WTC11 (cell line): ENCODE results near the gene FLT3. TPM values are rescaled to one million over a fixed set of nuclear protein-coding genes. Genes with fewer than 3 reads are reported as not detected.

Source experiments
- ATAC-seq: fragments of 200-7000 bp; cut with Tn5 transposase; 2 replicates; pipeline ENCODE4 v1.10.0; 2021; ENCODE audit warnings: mild to moderate bottlenecking, moderate library complexity
- CTCF ChIA-PET: fragments of 300-600 bp; sonication (Branson Sonifier 250); formaldehyde crosslinking; loops from one replicate; lab custom pipeline; 2021; ENCODE audit warnings: antibody characterized with exemption; lab: Charles Lee
- POLR2A ChIA-PET: fragments of 350-600 bp; sonication (Branson Sonifier 250); formaldehyde crosslinking; loops from one replicate; lab custom pipeline; 2021; ENCODE audit warnings: antibody characterized with exemption; lab: Charles Lee
- DNase-seq: peaks from one replicate; pipeline ENCODE4 v3.0.0; 2021; ENCODE audit warnings: low spot score
- H3K27ac Mint-ChIP-seq: 2 replicates; pipeline ENCODE4 v1.8.0; 2021; ENCODE audit warnings: mixed read lengths
- H3K27me3 Mint-ChIP-seq: 2 replicates; pipeline ENCODE4 v1.8.0; 2021; ENCODE audit warnings: low read depth, mild to moderate bottlenecking, moderate library complexity, mixed read lengths
- H3K36me3 Mint-ChIP-seq: 2 replicates; pipeline ENCODE4 v1.8.0; 2021; ENCODE audit warnings: mixed read lengths
- H3K4me1 Mint-ChIP-seq: 2 replicates; pipeline ENCODE4 v1.8.0; 2022; ENCODE audit warnings: mixed read lengths
- H3K4me3 Mint-ChIP-seq: 2 replicates; pipeline ENCODE4 v1.8.0; 2021; ENCODE audit warnings: mild to moderate bottlenecking, moderate library complexity, mixed read lengths
- H3K9me3 Mint-ChIP-seq: 2 replicates; pipeline ENCODE4 v1.8.0; 2021; ENCODE audit warnings: mixed read lengths
- CBFB ChIP-seq: sonication (generic); formaldehyde crosslinking; IDR thresholded peaks from 2 replicates; pipeline ENCODE4 v1.8.1; 2022; ENCODE audit warnings: mild to moderate bottlenecking, low read depth, missing genetic modification reagents
- ELF4 ChIP-seq: sonication (generic); formaldehyde crosslinking; IDR thresholded peaks from 2 replicates; pipeline ENCODE4 v1.8.1; 2022; ENCODE audit warnings: low read depth, mild to moderate bottlenecking, moderate library complexity, missing genetic modification reagents
- GTF2I ChIP-seq: fragments of 250-450 bp; sonication (Bioruptor Pico); conservative IDR thresholded peaks from 2 replicates; pipeline ENCODE4 v1.4.0; 2021; ENCODE audit warnings: mild to moderate bottlenecking
- IRF2 ChIP-seq: sonication (generic); formaldehyde crosslinking; IDR thresholded peaks from 2 replicates; pipeline ENCODE4 v1.8.0; 2022; ENCODE audit warnings: low read depth, missing genetic modification reagents, borderline replicate concordance
- MXD4 ChIP-seq: fragments of 250-450 bp; sonication (Bioruptor Pico); IDR thresholded peaks from 2 replicates; pipeline ENCODE4 v1.8.0; 2021; ENCODE audit warnings: mild to moderate bottlenecking, moderate library complexity, borderline replicate concordance
- NFATC4 ChIP-seq: fragments of 250-450 bp; sonication (Bioruptor Pico); IDR thresholded peaks from 2 replicates; pipeline ENCODE4 v1.9.0; 2021; ENCODE audit warnings: mild to moderate bottlenecking
- NFYB ChIP-seq: sonication (generic); formaldehyde crosslinking; conservative IDR thresholded peaks from 2 replicates; pipeline ENCODE4 v1.8.0; 2022; ENCODE audit warnings: low read depth, missing genetic modification reagents
- TCF7 ChIP-seq: sonication (generic); formaldehyde crosslinking; IDR thresholded peaks from 2 replicates; pipeline ENCODE4 v1.8.0; 2022; ENCODE audit warnings: mild to moderate bottlenecking, low read depth, missing genetic modification reagents, moderate library complexity
- TEAD4 ChIP-seq: sonication (generic); formaldehyde crosslinking; IDR thresholded peaks from 2 replicates; pipeline ENCODE4 v1.8.0; 2022; ENCODE audit warnings: mild to moderate bottlenecking, missing genetic modification reagents
- ZBTB21 ChIP-seq: sonication (generic); formaldehyde crosslinking; IDR thresholded peaks from 2 replicates; pipeline ENCODE4 v1.8.1; 2023; ENCODE audit warnings: mild to moderate bottlenecking, missing genetic modification reagents, borderline replicate concordance
- ZNF138 ChIP-seq: sonication (generic); formaldehyde crosslinking; conservative IDR thresholded peaks from 2 replicates; pipeline ENCODE4 v1.8.1; 2022; ENCODE audit warnings: mild to moderate bottlenecking, moderate library complexity, missing genetic modification reagents
- ZNF671 ChIP-seq: fragments of 250-450 bp; sonication (Bioruptor Pico); IDR thresholded peaks from 2 replicates; pipeline ENCODE4 v1.8.0; 2021; ENCODE audit warnings: mild to moderate bottlenecking
- total RNA-seq: library from RNA; stranded (reverse); gene quantifications from 3 replicates; pipeline ENCODE4 v1.2.3, GENCODE V29; 2021
- TF ChIP-seq, protein P1 (sequence below): sonication (generic); formaldehyde crosslinking; IDR thresholded peaks from 2 replicates; pipeline ENCODE4 v1.8.0; 2022; ENCODE audit warnings: mild to moderate bottlenecking, missing genetic modification reagents
- TF ChIP-seq, protein P2 (sequence below): sonication (generic); formaldehyde crosslinking; IDR thresholded peaks from 2 replicates; pipeline ENCODE4 v1.8.1; 2023; ENCODE audit warnings: mild to moderate bottlenecking, missing genetic modification reagents, moderate library complexity
- TF ChIP-seq, protein P3 (sequence below): fragments of 250-450 bp; sonication (Bioruptor Pico); IDR thresholded peaks from 2 replicates; pipeline ENCODE4 v1.9.0; 2021; ENCODE audit warnings: mild to moderate bottlenecking
- TF ChIP-seq, protein P4 (sequence below): sonication (generic); formaldehyde crosslinking; IDR thresholded peaks from 2 replicates; pipeline ENCODE4 v1.8.0; 2022; ENCODE audit warnings: mild to moderate bottlenecking, missing genetic modification reagents
- TF ChIP-seq, protein P5 (sequence below): sonication (generic); formaldehyde crosslinking; IDR thresholded peaks from 2 replicates; pipeline ENCODE4 v1.8.1; 2023; ENCODE audit warnings: mild to moderate bottlenecking, missing genetic modification reagents
- TF ChIP-seq, protein P6 (sequence below): sonication (generic); formaldehyde crosslinking; IDR thresholded peaks from 2 replicates; pipeline ENCODE4 v1.8.0; 2022; ENCODE audit warnings: missing genetic modification reagents
- TF ChIP-seq, protein P7 (sequence below): fragments of 250-450 bp; sonication (Bioruptor Pico); IDR thresholded peaks from 2 replicates; pipeline ENCODE4 v2.1.2; 2022; ENCODE audit warnings: mild to moderate bottlenecking, moderate library complexity

Gene FLT3
- total RNA-seq, 1 experiment from 2014 or later = 0.15 TPM

DNA sequence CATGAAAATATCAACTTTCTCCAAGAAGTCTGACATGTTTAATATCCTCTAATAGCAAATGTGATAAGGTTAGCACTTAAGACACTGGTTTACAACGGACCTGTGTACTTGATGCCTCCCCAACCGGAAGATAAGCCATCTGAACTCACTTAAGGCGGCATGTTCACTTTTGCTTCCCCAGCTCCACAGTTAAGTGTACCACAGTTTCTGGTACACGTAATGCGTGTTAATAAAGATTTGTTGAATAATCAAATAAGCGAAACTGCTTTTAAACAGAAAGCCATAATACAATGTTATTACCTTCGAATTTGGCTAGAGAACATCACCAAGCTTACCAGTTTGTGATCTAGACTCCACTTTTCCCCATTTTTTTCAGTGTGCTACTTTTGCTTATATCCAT lies 36.5 kb upstream of the FLT3 start (continued):
- TF ChIP-seq, protein P1, sequence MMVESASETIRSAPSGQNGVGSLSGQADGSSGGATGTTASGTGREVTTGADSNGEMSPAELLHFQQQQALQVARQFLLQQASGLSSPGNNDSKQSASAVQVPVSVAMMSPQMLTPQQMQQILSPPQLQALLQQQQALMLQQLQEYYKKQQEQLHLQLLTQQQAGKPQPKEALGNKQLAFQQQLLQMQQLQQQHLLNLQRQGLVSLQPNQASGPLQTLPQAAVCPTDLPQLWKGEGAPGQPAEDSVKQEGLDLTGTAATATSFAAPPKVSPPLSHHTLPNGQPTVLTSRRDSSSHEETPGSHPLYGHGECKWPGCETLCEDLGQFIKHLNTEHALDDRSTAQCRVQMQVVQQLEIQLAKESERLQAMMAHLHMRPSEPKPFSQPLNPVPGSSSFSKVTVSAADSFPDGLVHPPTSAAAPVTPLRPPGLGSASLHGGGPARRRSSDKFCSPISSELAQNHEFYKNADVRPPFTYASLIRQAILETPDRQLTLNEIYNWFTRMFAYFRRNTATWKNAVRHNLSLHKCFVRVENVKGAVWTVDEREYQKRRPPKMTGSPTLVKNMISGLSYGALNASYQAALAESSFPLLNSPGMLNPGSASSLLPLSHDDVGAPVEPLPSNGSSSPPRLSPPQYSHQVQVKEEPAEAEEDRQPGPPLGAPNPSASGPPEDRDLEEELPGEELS = no peak
- no peak for TF ChIP-seq ZBTB21 (CRISPR knock-in tag)
- no peak for TF ChIP-seq NFYB
- TF ChIP-seq, protein P2, sequence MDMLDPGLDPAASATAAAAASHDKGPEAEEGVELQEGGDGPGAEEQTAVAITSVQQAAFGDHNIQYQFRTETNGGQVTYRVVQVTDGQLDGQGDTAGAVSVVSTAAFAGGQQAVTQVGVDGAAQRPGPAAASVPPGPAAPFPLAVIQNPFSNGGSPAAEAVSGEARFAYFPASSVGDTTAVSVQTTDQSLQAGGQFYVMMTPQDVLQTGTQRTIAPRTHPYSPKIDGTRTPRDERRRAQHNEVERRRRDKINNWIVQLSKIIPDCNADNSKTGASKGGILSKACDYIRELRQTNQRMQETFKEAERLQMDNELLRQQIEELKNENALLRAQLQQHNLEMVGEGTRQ (CRISPR knock-in tag) = no peak

DNA sequence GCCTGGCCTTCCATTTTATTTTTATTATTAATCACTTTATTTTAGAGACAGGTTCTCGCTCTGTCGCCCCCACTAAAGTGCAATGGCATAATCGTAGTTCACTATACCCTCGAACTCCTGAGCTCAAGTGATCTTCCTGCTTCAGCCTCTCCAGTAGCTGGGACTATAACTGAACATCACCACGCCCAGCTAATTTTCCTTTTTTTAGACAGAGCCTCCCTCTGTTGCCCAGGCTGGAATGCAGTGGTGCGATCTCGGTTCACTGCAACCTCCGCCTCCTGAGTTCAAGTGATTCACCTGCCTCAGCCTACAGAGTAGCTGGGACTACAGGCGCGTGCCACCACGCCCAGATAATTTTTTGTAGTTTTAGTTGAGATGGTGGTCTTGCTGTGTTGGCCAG lies 31.3 kb upstream of the FLT3 start:
- Mint-ChIP-seq H3K36me3 (no peaks in the 10 kb centered on the region), H3K9me3 (no peaks in the 10 kb centered on the region), H3K4me3 (no peak overlapping the region), H3K4me1 (peaks cover 3% of the 10 kb centered on the region), H3K27me3 (no peaks in the 10 kb centered on the region), H3K27ac (no peak overlapping the region)
- no peak for ATAC-seq
- no peak for DNase-seq
- no peak for TF ChIP-seq NFATC4
- TF ChIP-seq, protein P3, sequence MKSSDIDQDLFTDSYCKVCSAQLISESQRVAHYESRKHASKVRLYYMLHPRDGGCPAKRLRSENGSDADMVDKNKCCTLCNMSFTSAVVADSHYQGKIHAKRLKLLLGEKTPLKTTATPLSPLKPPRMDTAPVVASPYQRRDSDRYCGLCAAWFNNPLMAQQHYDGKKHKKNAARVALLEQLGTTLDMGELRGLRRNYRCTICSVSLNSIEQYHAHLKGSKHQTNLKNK (CRISPR knock-in tag) = no peak
- TF ChIP-seq, protein P1 = no peak
- TF ChIP-seq, protein P4, sequence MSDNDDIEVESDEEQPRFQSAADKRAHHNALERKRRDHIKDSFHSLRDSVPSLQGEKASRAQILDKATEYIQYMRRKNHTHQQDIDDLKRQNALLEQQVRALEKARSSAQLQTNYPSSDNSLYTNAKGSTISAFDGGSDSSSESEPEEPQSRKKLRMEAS (CRISPR knock-in tag) = no peak
- TF ChIP-seq MXD4 (CRISPR knock-in tag) = no peak
- TF ChIP-seq ZNF671 (CRISPR knock-in tag) = no peak
- TF ChIP-seq, protein P5, sequence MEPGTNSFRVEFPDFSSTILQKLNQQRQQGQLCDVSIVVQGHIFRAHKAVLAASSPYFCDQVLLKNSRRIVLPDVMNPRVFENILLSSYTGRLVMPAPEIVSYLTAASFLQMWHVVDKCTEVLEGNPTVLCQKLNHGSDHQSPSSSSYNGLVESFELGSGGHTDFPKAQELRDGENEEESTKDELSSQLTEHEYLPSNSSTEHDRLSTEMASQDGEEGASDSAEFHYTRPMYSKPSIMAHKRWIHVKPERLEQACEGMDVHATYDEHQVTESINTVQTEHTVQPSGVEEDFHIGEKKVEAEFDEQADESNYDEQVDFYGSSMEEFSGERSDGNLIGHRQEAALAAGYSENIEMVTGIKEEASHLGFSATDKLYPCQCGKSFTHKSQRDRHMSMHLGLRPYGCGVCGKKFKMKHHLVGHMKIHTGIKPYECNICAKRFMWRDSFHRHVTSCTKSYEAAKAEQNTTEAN (CRISPR knock-in tag) = no peak
- TF ChIP-seq CBFB (CRISPR knock-in tag) = no peak
- TF ChIP-seq, protein P2 (CRISPR knock-in tag) = no peak
- no peak for TF ChIP-seq TCF7 (CRISPR knock-in tag)
- TF ChIP-seq, protein P6, sequence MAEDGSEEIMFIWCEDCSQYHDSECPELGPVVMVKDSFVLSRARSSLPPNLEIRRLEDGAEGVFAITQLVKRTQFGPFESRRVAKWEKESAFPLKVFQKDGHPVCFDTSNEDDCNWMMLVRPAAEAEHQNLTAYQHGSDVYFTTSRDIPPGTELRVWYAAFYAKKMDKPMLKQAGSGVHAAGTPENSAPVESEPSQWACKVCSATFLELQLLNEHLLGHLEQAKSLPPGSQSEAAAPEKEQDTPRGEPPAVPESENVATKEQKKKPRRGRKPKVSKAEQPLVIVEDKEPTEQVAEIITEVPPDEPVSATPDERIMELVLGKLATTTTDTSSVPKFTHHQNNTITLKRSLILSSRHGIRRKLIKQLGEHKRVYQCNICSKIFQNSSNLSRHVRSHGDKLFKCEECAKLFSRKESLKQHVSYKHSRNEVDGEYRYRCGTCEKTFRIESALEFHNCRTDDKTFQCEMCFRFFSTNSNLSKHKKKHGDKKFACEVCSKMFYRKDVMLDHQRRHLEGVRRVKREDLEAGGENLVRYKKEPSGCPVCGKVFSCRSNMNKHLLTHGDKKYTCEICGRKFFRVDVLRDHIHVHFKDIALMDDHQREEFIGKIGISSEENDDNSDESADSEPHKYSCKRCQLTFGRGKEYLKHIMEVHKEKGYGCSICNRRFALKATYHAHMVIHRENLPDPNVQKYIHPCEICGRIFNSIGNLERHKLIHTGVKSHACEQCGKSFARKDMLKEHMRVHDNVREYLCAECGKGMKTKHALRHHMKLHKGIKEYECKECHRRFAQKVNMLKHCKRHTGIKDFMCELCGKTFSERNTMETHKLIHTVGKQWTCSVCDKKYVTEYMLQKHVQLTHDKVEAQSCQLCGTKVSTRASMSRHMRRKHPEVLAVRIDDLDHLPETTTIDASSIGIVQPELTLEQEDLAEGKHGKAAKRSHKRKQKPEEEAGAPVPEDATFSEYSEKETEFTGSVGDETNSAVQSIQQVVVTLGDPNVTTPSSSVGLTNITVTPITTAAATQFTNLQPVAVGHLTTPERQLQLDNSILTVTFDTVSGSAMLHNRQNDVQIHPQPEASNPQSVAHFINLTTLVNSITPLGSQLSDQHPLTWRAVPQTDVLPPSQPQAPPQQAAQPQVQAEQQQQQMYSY (CRISPR knock-in tag) = no peak
- TF ChIP-seq ELF4 = no peak
- no peak for TF ChIP-seq IRF2 (CRISPR knock-in tag)
- no peak for TF ChIP-seq ZNF138
- TF ChIP-seq, protein P7, sequence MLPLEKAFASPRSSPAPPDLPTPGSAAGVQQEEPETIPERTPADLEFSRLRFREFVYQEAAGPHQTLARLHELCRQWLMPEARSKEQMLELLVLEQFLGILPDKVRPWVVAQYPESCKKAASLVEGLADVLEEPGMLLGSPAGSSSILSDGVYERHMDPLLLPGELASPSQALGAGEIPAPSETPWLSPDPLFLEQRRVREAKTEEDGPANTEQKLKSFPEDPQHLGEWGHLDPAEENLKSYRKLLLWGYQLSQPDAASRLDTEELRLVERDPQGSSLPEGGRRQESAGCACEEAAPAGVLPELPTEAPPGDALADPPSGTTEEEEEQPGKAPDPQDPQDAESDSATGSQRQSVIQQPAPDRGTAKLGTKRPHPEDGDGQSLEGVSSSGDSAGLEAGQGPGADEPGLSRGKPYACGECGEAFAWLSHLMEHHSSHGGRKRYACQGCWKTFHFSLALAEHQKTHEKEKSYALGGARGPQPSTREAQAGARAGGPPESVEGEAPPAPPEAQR (CRISPR knock-in tag) = no peak
- TF ChIP-seq TEAD4 (CRISPR knock-in tag) = no peak
- TF ChIP-seq GTF2I (CRISPR knock-in tag) = no peak
- POLR2A ChIA-PET = no interaction called here
- CTCF ChIA-PET = interaction anchor here (1.0 kb wide), 1 partner anchor 72 kb away, joined by 4 read pairs; no protein-coding TSS in a partner anchor
